Epithelial cell of proximal tubule (primary cell): ENCODE results near the gene SMOC1. TPM values are rescaled to one million over a fixed set of nuclear protein-coding genes. Genes with fewer than 3 reads are reported as not detected.

Experiments
- DNase-seq: peaks from one replicate; pipeline ENCODE4 v3.0.0-alpha.2; 2011; ENCODE audit warnings: low read depth
- H3K4me3 ChIP-seq: 2 replicates; pipeline ENCODE4 v1.5.1; 2011; ENCODE audit warnings: low read depth, mild to moderate bottlenecking, low read length
- total RNA-seq: library from RNA; depleted of rRNA; stranded (reverse); fragments of >200 nt; gene quantifications from 2 replicates; pipeline ENCODE4 v1.2.3, GENCODE V29; 2015
- TF ChIP-seq, protein P1 (sequence below): conservative IDR thresholded peaks from 2 replicates; pipeline ENCODE4 v1.5.1; 2012; ENCODE audit warnings: low read depth, mild to moderate bottlenecking, low read length

SMOC1 gene
- total RNA-seq, 1 donor from 2014 or later = 7.4 TPM

DNA sequence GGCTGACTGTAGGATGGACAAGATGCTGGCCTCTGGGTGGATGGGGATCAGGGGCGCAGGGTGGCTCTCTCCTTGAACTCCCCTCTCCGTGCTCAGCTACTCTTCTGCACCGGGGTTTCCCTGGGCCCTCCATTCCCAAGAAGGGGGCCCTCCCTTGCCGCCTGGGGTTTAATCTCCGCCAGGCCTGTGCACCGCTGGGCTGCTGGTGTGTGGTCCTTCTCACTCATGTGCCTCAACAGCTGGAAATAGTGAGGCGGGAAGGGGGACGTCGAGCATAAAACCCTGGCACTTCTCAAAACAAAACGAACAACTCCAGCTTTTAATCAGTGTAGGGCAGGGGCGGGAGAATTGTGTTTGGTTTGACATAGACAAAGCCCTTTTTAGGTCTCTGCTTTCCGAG lies 19.0 kb upstream of the SMOC1 start:
- no peak overlapping the region for H3K4me3 ChIP-seq
- DNase-seq = no peak
- TF ChIP-seq, protein P1, sequence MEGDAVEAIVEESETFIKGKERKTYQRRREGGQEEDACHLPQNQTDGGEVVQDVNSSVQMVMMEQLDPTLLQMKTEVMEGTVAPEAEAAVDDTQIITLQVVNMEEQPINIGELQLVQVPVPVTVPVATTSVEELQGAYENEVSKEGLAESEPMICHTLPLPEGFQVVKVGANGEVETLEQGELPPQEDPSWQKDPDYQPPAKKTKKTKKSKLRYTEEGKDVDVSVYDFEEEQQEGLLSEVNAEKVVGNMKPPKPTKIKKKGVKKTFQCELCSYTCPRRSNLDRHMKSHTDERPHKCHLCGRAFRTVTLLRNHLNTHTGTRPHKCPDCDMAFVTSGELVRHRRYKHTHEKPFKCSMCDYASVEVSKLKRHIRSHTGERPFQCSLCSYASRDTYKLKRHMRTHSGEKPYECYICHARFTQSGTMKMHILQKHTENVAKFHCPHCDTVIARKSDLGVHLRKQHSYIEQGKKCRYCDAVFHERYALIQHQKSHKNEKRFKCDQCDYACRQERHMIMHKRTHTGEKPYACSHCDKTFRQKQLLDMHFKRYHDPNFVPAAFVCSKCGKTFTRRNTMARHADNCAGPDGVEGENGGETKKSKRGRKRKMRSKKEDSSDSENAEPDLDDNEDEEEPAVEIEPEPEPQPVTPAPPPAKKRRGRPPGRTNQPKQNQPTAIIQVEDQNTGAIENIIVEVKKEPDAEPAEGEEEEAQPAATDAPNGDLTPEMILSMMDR = no peak

DNA sequence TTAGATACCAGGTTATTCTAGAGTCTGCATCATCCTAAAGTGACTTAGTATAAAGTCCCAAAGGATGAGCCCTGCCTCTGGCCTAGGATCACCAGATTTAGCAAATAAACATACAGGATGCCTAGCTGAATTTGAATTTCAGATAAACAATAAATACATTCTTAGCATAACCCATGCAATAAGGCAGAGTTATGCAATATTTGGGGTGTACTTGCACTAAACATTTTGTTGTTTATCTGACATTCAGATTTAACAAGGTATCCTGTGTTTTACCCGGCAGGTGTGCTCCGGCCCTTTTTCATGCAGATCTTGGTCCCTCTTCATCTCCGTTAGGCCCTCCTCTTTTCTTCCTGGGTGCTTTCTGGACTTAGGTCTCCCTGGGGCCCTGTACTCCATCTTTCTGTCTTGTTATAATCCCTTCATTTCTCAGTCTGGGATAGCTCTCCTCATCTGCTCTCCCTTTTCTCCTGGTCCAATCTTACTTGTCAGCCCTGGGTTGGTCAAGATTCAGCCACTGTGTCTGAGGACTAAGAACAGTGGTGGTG lies 18.1 kb upstream of the SMOC1 start:
- H3K4me3 ChIP-seq = no peak overlapping the region
- TF ChIP-seq, protein P1 = no peak
- DNase-seq = no peak

DNA sequence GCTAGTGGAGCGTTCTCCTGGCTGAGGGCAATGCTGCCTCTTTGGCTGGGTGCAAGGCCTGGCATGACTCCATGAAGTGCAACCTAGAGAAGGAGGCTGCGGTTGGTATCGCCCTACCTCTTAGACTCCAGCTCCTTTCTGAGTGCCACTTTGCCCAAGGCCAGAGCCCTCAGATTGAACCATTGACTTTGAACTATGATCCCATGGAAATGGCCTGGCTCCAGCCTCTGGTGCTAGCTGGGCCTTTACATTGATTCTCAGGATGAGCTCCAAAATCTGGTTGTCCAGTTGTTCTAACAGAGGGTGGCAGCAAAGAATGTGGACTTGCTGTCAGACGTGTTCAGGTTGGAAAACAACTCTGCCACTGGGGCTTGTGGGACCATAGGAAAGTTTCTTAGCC lies 16.1 kb upstream of the SMOC1 start:
- TF ChIP-seq, protein P1 = no peak
- DNase-seq = no peak

DNA sequence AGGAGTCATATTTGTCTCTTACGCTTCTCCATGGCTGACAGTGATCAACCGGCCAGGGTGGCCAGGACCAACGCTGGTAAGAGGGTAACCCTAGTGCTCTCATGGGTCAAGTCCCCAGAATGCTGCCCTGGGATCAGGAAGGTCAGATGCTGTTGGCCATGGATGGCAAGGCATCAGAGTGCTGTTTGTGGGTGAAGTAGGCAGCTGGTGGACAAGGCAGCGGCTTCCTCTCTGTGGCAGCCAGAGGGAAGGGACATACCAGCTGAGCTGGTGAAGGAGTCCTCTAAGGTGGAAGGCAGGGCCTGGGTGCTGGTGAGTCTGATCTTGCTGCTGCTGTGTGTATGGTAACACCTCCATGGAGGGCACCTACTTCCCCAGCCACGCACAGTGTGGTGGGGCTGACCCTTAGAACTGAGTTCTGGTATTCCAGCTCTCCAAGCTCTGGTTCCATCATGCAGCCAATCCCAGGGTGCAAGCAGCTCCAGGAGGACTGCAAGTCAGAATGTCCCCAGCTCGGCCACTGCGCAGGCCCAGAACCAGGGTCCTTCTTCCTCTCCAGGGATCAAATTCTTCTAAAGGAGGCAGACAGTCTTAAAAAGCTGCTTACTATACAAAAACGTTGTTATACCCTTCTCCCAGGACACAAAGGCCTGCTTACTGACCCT lies 13.4 kb upstream of the SMOC1 start:
- TF ChIP-seq, protein P1 = no peak
- DNase-seq = no peak
- H3K4me3 ChIP-seq = no peak overlapping the region

More for the DNA sequence above, 16.1 kb upstream of the SMOC1 start:
- no peak overlapping the region for H3K4me3 ChIP-seq

DNA sequence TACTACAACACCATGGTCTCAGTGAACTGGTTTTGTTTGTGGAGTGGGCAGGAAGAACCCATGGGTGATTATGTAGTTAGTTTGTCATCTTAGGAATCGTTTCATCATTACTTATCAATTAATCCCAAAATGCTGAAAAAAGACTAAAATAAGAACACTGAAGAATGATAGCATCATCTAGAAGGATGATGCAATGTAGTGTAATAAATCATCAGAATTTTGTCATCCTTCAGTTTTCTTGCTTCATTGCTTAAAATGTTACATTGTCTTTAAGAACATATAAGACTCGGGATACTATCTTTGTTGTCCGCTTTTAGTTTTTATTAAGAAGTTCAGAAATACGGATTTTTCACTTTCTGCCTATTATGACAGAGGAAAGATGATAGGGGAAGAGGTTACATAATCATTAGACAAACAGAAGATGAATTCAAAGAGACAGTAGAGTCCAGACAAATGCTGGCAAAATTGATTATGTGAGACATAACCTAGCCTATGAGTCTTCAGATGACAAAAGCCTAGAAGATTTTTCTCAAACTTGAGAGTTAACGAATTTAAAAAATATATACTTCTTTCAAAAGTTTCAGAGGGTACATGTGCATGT lies 10.8 kb upstream of the SMOC1 start:
- TF ChIP-seq, protein P1 = no peak
- H3K4me3 ChIP-seq = no peak overlapping the region
- no peak for DNase-seq

DNA sequence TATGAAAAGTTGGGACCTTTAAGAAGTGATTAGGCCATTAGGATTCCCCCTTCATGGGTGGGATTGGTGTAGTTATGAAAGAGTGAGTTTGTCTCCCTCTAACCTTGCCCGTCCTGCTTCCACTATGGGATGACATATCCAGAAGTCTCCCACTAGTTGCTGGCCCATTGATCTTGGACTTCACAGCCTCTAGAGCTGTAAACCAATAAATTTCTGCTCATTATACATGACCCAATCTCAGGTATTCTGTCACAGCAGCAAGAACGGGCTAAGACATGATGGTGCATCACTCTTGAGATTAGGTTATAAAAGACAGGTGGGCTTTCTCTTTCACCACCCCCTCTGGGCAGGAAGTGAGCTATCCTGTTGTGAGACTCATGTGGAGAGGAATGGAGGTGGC lies 8.6 kb upstream of the SMOC1 start:
- H3K4me3 ChIP-seq = no peak overlapping the region
- no peak for DNase-seq
- TF ChIP-seq, protein P1 = no peak
